HepG2 (cell line): ENCODE results near the gene LHPP. TPM values are rescaled to one million over a fixed set of nuclear protein-coding genes. Genes with fewer than 3 reads are reported as not detected.
A peak's percentile ranks its signal among the peaks of the same experiment; 100 is the strongest.

Experiments
- ATAC-seq: fragments of 200-7000 bp; cut with Tn5 transposase; 3 replicates; pipeline ENCODE4 v1.9.1; 2020; ENCODE audit warnings: mild to moderate bottlenecking, moderate library complexity
- BruUV-seq: library from RNA; stranded (reverse); fragments of 400-500 nt; replicated peaks from 2 replicates; lab custom pipeline; 2021; lab: Mats Ljungman, UMichigan
- CTCF ChIA-PET: fragments of 300-600 bp; formaldehyde crosslinking; extraction: SDS; loops from one replicate; lab custom pipeline; 2021; ENCODE audit warnings: low total read pairs, inconsistent platforms, low intra/inter-chr PET ratio; lab: Yijun Ruan, JAX
- POLR2A ChIA-PET: fragments of 350-600 bp; sonication (Branson Sonifier 250); formaldehyde crosslinking; loops from one replicate; lab custom pipeline; 2020; ENCODE audit warnings: antibody characterized with exemption, inconsistent platforms; lab: Yijun Ruan, JAX
- DNase-seq: peaks from one replicate; pipeline ENCODE4 v3.0.0-alpha.2; 2015; ENCODE audit warnings: low spot score
- FAIRE-seq: peaks from 3 replicates; lab custom pipeline; 2011; peaks lifted over from hg19 to GRCh38; lab: Jason Lieb, UNC
- H2AFZ ChIP-seq: one replicate; pipeline ENCODE4 v1.6.1; 2011; ENCODE audit warnings: low read length, inconsistent platforms
- H3K27ac ChIP-seq: fragments of 300-600 bp; 3 replicates; pipeline ENCODE4 v1.8.0; 2011; ENCODE audit warnings: mixed run types, mild to moderate bottlenecking, mixed read lengths, low read length, inconsistent platforms; ENCODE audit not compliant: insufficient read depth; ENCODE audit errors: extremely low read length
- H3K27me3 ChIP-seq, 2 experiments: fragments of 200-600 bp in 1 of 2; 2 replicates in 1 of 2; 3 replicates in 1 of 2; pipeline versions ENCODE4 v1.6.0 to v1.8.0; 2011; ENCODE audit warnings: low read length in 2 of 2, mild to moderate bottlenecking in 2 of 2, moderate library complexity in 2 of 2, inconsistent platforms in 1 of 2; ENCODE audit not compliant: insufficient read depth in 2 of 2, control insufficient read depth in 1 of 2
- H3K36me3 ChIP-seq, 2 experiments: fragments of 200-600 bp in 1 of 2; replicated peaks in 1 of 2; 2 replicates in 1 of 2; 3 replicates in 1 of 2; pipeline versions ENCODE4 v1.5.1 to v1.8.0; 2011; ENCODE audit warnings: low read length in 2 of 2, inconsistent platforms in 1 of 2; ENCODE audit not compliant: insufficient read depth in 2 of 2, control insufficient read depth in 1 of 2
- H3K4me1 ChIP-seq: 2 replicates; pipeline ENCODE4 v1.5.1; 2012; ENCODE audit warnings: low read length, inconsistent platforms; ENCODE audit not compliant: insufficient read depth
- H3K4me2 ChIP-seq: 2 replicates; pipeline ENCODE4 v1.6.0; 2011; ENCODE audit warnings: low read depth, low read length, inconsistent platforms
- H3K4me3 ChIP-seq, 3 experiments: fragments of 200-600 bp in 1 of 3; sonication (generic), shearing (Covaris generic) in 1 of 3; replicated peaks in 1 of 3; 2 replicates each; pipeline ENCODE4 v1.5.1; 2011 to 2016; ENCODE audit warnings: low read length in 3 of 3, inconsistent platforms in 2 of 3, low read depth in 2 of 3, mild to moderate bottlenecking in 2 of 3, control low read depth in 1 of 3, mixed read lengths in 1 of 3; ENCODE audit not compliant: insufficient read depth in 1 of 3
- H3K79me2 ChIP-seq: one replicate; pipeline ENCODE4 v1.6.1; 2011; ENCODE audit warnings: low read length, inconsistent platforms; ENCODE audit not compliant: insufficient read depth
- H3K9ac ChIP-seq: 2 replicates; pipeline ENCODE4 v1.6.0; 2011; ENCODE audit warnings: mild to moderate bottlenecking, low read depth, low read length, inconsistent platforms; ENCODE audit not compliant: insufficient read depth
- H3K9me3 ChIP-seq: 2 replicates; pipeline ENCODE4 v1.5.1; 2012; ENCODE audit warnings: mild to moderate bottlenecking, low read length
- H4K20me1 ChIP-seq: 2 replicates; pipeline ENCODE4 v1.6.0; 2011; ENCODE audit warnings: inconsistent platforms, mild to moderate bottlenecking, low read length, moderate library complexity; ENCODE audit not compliant: insufficient read depth
- AGO1 ChIP-seq: fragments of 200-400 bp; formaldehyde crosslinking; IDR thresholded peaks from 2 replicates; pipeline ENCODE4 v1.6.1; 2017; ENCODE audit warnings: mild to moderate bottlenecking, low read depth, low read length, moderate library complexity; ENCODE audit not compliant: poor library complexity, severe bottlenecking
- DNMT3B ChIP-seq: conservative IDR thresholded peaks from 2 replicates; pipeline ENCODE4 v1.6.1; 2016; ENCODE audit warnings: missing biosample characterization, control low read depth
- FOXC1 ChIP-seq: sonication (generic); formaldehyde crosslinking; IDR thresholded peaks from 2 replicates; pipeline ENCODE4 v1.8.0; 2022; ENCODE audit warnings: mild to moderate bottlenecking, missing genetic modification reagents, borderline replicate concordance
- GMEB1 ChIP-seq: sonication (generic); formaldehyde crosslinking; IDR thresholded peaks from 2 replicates; pipeline ENCODE4 v1.5.1; 2020; ENCODE audit warnings: missing genetic modification reagents, mild to moderate bottlenecking, borderline replicate concordance
- MTA1 ChIP-seq: sonication (generic); formaldehyde crosslinking; IDR thresholded peaks from 2 replicates; pipeline ENCODE4 v1.4.0; 2020; ENCODE audit warnings: missing genetic modification reagents, mild to moderate bottlenecking, borderline replicate concordance
- MYC ChIP-seq: sonication (generic); formaldehyde crosslinking; IDR thresholded peaks from 2 replicates; pipeline ENCODE4 v1.9.0; 2021; ENCODE audit warnings: missing genetic modification reagents, borderline replicate concordance
- NFYB ChIP-seq: sonication (generic); formaldehyde crosslinking; IDR thresholded peaks from 2 replicates; pipeline ENCODE4 v1.4.0; 2020; ENCODE audit warnings: missing genetic modification reagents
- POGK ChIP-seq: sonication (generic); formaldehyde crosslinking; conservative IDR thresholded peaks from 2 replicates; pipeline ENCODE4 v1.8.0; 2022; ENCODE audit warnings: mild to moderate bottlenecking, moderate library complexity, missing genetic modification reagents
- PREB ChIP-seq: sonication (generic); formaldehyde crosslinking; IDR thresholded peaks from 2 replicates; pipeline ENCODE4 v1.4.0; 2020; ENCODE audit warnings: missing genetic modification reagents
- SETDB1 ChIP-seq: sonication (generic); formaldehyde crosslinking; IDR thresholded peaks from 2 replicates; pipeline ENCODE4 v1.5.1; 2020; ENCODE audit warnings: missing genetic modification reagents, mild to moderate bottlenecking, borderline replicate concordance
- ZFP41 ChIP-seq: sonication (generic); formaldehyde crosslinking; IDR thresholded peaks from 2 replicates; pipeline ENCODE4 v1.4.0; 2020; ENCODE audit warnings: mild to moderate bottlenecking, missing genetic modification reagents, borderline replicate concordance
- ZNF207 ChIP-seq: fragments of 450-650 bp; IDR thresholded peaks from 2 replicates; pipeline ENCODE4 v1.6.1; 2016; ENCODE audit warnings: antibody characterized with exemption, borderline replicate concordance
- ZNF333 ChIP-seq: sonication (generic); formaldehyde crosslinking; IDR thresholded peaks from 2 replicates; pipeline ENCODE4 v1.4.0; 2020; ENCODE audit warnings: mild to moderate bottlenecking, missing genetic modification reagents, borderline replicate concordance
- ZNF615 ChIP-seq: sonication (generic); formaldehyde crosslinking; IDR thresholded peaks from 2 replicates; pipeline ENCODE4 v1.5.0; 2020; ENCODE audit warnings: mild to moderate bottlenecking, missing genetic modification reagents, borderline replicate concordance
- ZNF691 ChIP-seq: sonication (generic); formaldehyde crosslinking; IDR thresholded peaks from 2 replicates; pipeline ENCODE4 v1.4.0; 2020; ENCODE audit warnings: missing genetic modification reagents, low read depth, mild to moderate bottlenecking, borderline replicate concordance
- WGBS: methylation state at CpG from one replicate; pipeline ENCODE4 v1.1.6; 2017; ENCODE audit warnings: low lambda C conversion rate; 5-methylcytosine and 5-hydroxymethylcytosine counted together
- in situ Hi-C: cut with HindIII; loops from 2 replicates; pipeline ENCODE4 v1.10.0; 2017; ENCODE audit warnings: low pct_unique_long_range_greater_than_20kb; ENCODE audit not compliant: extremely low pct_ligation_motif_present
- intact Hi-C: fragments of 100-400 bp; cut with micrococcal nuclease; formaldehyde crosslinking; loops from one replicate; pipeline ENCODE4 v1.10.0; 2022; ENCODE audit not compliant: unreplicated experiment
- polyA plus RNA-seq, 8 experiments: library from polyadenylated mRNA; depleted of rRNA in 3 of 8; stranded (reverse) in 7 of 8; unstranded in 1 of 8; fragments of >200 nt; fragmentation: Illumina TruSeq in 4 of 8; extraction: Trizol in 4 of 8; gene quantifications; 2 replicates each; pipeline versions ENCODE4 v1.2.1 to v1.2.3, GENCODE V29; 2011 to 2016; ENCODE audit warnings: low read depth in 4 of 8, missing spikeins in 1 of 8, mixed read lengths in 1 of 8; ENCODE audit not compliant: insufficient read depth in 1 of 8
- total RNA-seq, 5 experiments: library from RNA; depleted of rRNA; stranded (reverse); fragments of >200 nt; fragmentation: Illumina TruSeq; extraction: Trizol; gene quantifications; 2 replicates each; pipeline ENCODE4 v1.2.3, GENCODE V29; 2016; ENCODE audit warnings: low read depth in 1 of 5

LHPP gene
- total and polyA plus RNA-seq, 2 of the 13 experiments (the other 11 are each of a cell fraction or from before 2014, with no cell fraction given): 5.2 to 13.1 TPM

- CTCF ChIA-PET: interaction anchor here (0.8 to 3.4 kb wide), 4 partner anchors 36 to 531 kb away, joined by 3 to 19 read pairs (median 4); no protein-coding TSS in a partner anchor
- Histone ChIP-seq H2AFZ (no peak overlapping the region), H3K79me2 (no peaks in the 10 kb centered on the region), H3K36me3 (no peaks in the 10 kb centered on the region), H3K9me3 (no peaks in the 10 kb centered on the region), H4K20me1 (no peaks in the 10 kb centered on the region), H3K27ac (no peak overlapping the region), H3K4me2 (no peak overlapping the region), H3K4me1 (peaks cover 31% of the 10 kb centered on the region), H3K27me3 (no peaks in the 10 kb centered on the region; a peak in 1 of 5 replicates), H3K4me3 (no peak overlapping the region), H3K9ac (no peak overlapping the region)
- DNase-seq (no peak), FAIRE-seq (no peak), ATAC-seq (peak; percentile 24)
- BruUV-seq: no TSS peak
- 62% methylated on average over 7 of the region's 17 CpGs for WGBS
- intact Hi-C loops: loop anchor here (2.0 kb wide), 2 partner anchors 35 to 215 kb away; partner anchors contain the start of gene FAM53B
- POLR2A ChIA-PET: interaction anchor here (1.0 kb wide), 1 partner anchor 272 kb away, joined by 3 read pairs; the partner anchor contains the start of gene ABRAXAS2
- in situ Hi-C loops: no loop called here
- TF ChIP-seq MTA1 (CRISPR knock-in tag) (0 out of 2 replicates have a peak, but pooled peaks have one; percentile 1), ZNF615 (no peak), SETDB1 (CRISPR knock-in tag) (no peak), NFYB (CRISPR knock-in tag) (no peak), MYC (CRISPR knock-in tag) (0 out of 2 replicates have a peak, but pooled peaks have one; percentile 3), FOXC1 (CRISPR knock-in tag) (no peak), ZFP41 (no peak), GMEB1 (CRISPR knock-in tag) (no peak), POGK (no peak), AGO1 (peak; percentile 26), ZNF691 (CRISPR knock-in tag) (no peak), ZNF207 (no peak), ZNF333 (CRISPR knock-in tag) (no peak), DNMT3B (CRISPR knock-in tag) (no peak), PREB (no peak)
Observed at GRCh38 chr10:124529661-124530214, 68.1 kb downstream of the LHPP start.
